H9 (cell line): ENCODE results near the gene NPIPA1. TPM values are rescaled to one million over a fixed set of nuclear protein-coding genes. Genes with fewer than 3 reads are reported as not detected.

Source experiments
- DNase-seq: peaks from one replicate; pipeline ENCODE4 v3.0.0-alpha.2; 2017
- H2AFZ ChIP-seq: one replicate; pipeline ENCODE4 v1.6.1; 2013; ENCODE audit warnings: mild to moderate bottlenecking, low read length, control low read depth, moderate library complexity
- H2AK5ac ChIP-seq: 2 replicates; pipeline ENCODE4 v1.6.1; 2013; ENCODE audit warnings: low read length, control low read depth, mixed read lengths; ENCODE audit not compliant: insufficient read length
- H2BK120ac ChIP-seq: one replicate; pipeline ENCODE4 v1.6.1; 2013; ENCODE audit warnings: low read depth, mild to moderate bottlenecking, low read length, control low read depth, inconsistent platforms; ENCODE audit not compliant: poor library complexity, severe bottlenecking
- H2BK12ac ChIP-seq: 2 replicates; pipeline ENCODE4 v1.6.1; 2013; ENCODE audit warnings: low read length, control low read depth, mixed read lengths, low read depth; ENCODE audit not compliant: insufficient read length
- H2BK15ac ChIP-seq: 2 replicates; pipeline ENCODE4 v1.6.1; 2013; ENCODE audit warnings: low read depth, low read length, control low read depth
- H2BK20ac ChIP-seq: one replicate; pipeline ENCODE4 v1.6.1; 2013; ENCODE audit warnings: low read depth, mild to moderate bottlenecking, low read length, control low read depth, inconsistent platforms; ENCODE audit not compliant: poor library complexity, severe bottlenecking
- H2BK5ac ChIP-seq: 2 replicates; pipeline ENCODE4 v1.6.1; 2013; ENCODE audit warnings: low read length, control low read depth, mixed read lengths; ENCODE audit not compliant: insufficient read length
- H3K14ac ChIP-seq: 2 replicates; pipeline ENCODE4 v1.6.1; 2013; ENCODE audit warnings: low read length, control low read depth; ENCODE audit not compliant: insufficient read depth
- H3K18ac ChIP-seq: 2 replicates; pipeline ENCODE4 v1.6.1; 2013; ENCODE audit warnings: low read depth, mild to moderate bottlenecking, mixed read lengths, low read length, control low read depth; ENCODE audit not compliant: insufficient read length
- H3K23ac ChIP-seq: 2 replicates; pipeline ENCODE4 v1.6.1; 2013; ENCODE audit warnings: low read length, control low read depth, mixed read lengths, low read depth; ENCODE audit not compliant: insufficient read length
- H3K23me2 ChIP-seq: 2 replicates; pipeline ENCODE4 v1.6.1; 2013; ENCODE audit warnings: low read depth, mild to moderate bottlenecking, mixed read lengths, low read length, control low read depth; ENCODE audit not compliant: insufficient read length, poor library complexity, severe bottlenecking
- H3K27ac ChIP-seq: 2 replicates; pipeline ENCODE4 v1.5.1; 2013; ENCODE audit warnings: low read length, control low read depth, mixed read lengths, low read depth; ENCODE audit not compliant: insufficient read length
- H3K27me3 ChIP-seq: 2 replicates; pipeline ENCODE4 v1.6.1; 2013; ENCODE audit warnings: low read length, control low read depth, inconsistent platforms; ENCODE audit not compliant: insufficient read depth
- H3K4ac ChIP-seq: 2 replicates; pipeline ENCODE4 v1.6.1; 2013; ENCODE audit warnings: low read depth, mild to moderate bottlenecking, control low read depth, inconsistent platforms, low read length, moderate library complexity
- H3K4me1 ChIP-seq: 2 replicates; pipeline ENCODE4 v1.6.1; 2013; ENCODE audit warnings: low read length, control low read depth, inconsistent platforms; ENCODE audit not compliant: insufficient read depth
- H3K4me2 ChIP-seq: 2 replicates; pipeline ENCODE4 v1.6.1; 2013; ENCODE audit warnings: low read length, control low read depth, mixed read lengths; ENCODE audit not compliant: insufficient read length, insufficient read depth
- H3K56ac ChIP-seq: 2 replicates; pipeline ENCODE4 v1.6.1; 2013; ENCODE audit warnings: low read depth, mild to moderate bottlenecking, mixed read lengths, low read length, control low read depth; ENCODE audit not compliant: insufficient read length
- H3K79me1 ChIP-seq: 2 replicates; pipeline ENCODE4 v1.6.1; 2013; ENCODE audit warnings: low read depth, mild to moderate bottlenecking, moderate library complexity, low read length, control low read depth, inconsistent platforms; ENCODE audit not compliant: insufficient read depth, poor library complexity, severe bottlenecking
- H3K79me2 ChIP-seq: 2 replicates; pipeline ENCODE4 v1.6.1; 2013; ENCODE audit warnings: low read length, control low read depth, inconsistent platforms; ENCODE audit not compliant: insufficient read depth
- H3K9ac ChIP-seq: 2 replicates; pipeline ENCODE4 v1.6.1; 2013; ENCODE audit warnings: low read length, control low read depth, mixed read lengths; ENCODE audit not compliant: insufficient read length; ENCODE audit errors: extremely low read depth
- H3K9me3 ChIP-seq: one replicate; pipeline ENCODE4 v1.6.1; 2013; ENCODE audit warnings: low read depth, low read length, inconsistent platforms; ENCODE audit not compliant: control insufficient read depth
- H3T11ph ChIP-seq: one replicate; pipeline ENCODE4 v1.6.1; 2013; ENCODE audit warnings: mild to moderate bottlenecking, low read length, control low read depth, inconsistent platforms
- H4K20me1 ChIP-seq: one replicate; pipeline ENCODE4 v1.6.1; 2013; ENCODE audit not compliant: control insufficient read depth, insufficient read length, insufficient read depth
- H4K5ac ChIP-seq: 2 replicates; pipeline ENCODE4 v1.6.1; 2013; ENCODE audit warnings: low read depth, mild to moderate bottlenecking, mixed read lengths, low read length, control low read depth; ENCODE audit not compliant: insufficient read length
- H4K8ac ChIP-seq: replicated peaks from 2 replicates; pipeline ENCODE4 v1.6.1; 2013; ENCODE audit warnings: low read length, control low read depth, mixed read lengths, low read depth; ENCODE audit not compliant: insufficient read length
- H4K91ac ChIP-seq: 2 replicates; pipeline ENCODE4 v1.6.1; 2013; ENCODE audit warnings: low read depth, mild to moderate bottlenecking, moderate library complexity, mixed read lengths, low read length, control low read depth; ENCODE audit not compliant: insufficient read length
- H3K27ac Mint-ChIP-seq, 3 experiments: 2 replicates in 2 of 3; 3 replicates in 1 of 3; pipeline ENCODE4 v1.8.0; 2020 to 2021; ENCODE audit warnings: mixed read lengths in 3 of 3, mild to moderate bottlenecking in 1 of 3, moderate library complexity in 1 of 3
- H3K27me3 Mint-ChIP-seq: 2 replicates; pipeline ENCODE4 v1.8.0; 2021; ENCODE audit warnings: low read depth, mild to moderate bottlenecking, moderate library complexity, mixed read lengths
- H3K36me3 Mint-ChIP-seq, 3 experiments: 2 replicates in 2 of 3; 3 replicates in 1 of 3; pipeline ENCODE4 v1.8.0; 2020 to 2021; ENCODE audit warnings: low read depth in 3 of 3, mixed read lengths in 3 of 3; ENCODE audit not compliant: insufficient read depth in 1 of 3
- H3K4me1 Mint-ChIP-seq, 2 experiments: 2 replicates each; pipeline ENCODE4 v1.8.0; 2020; ENCODE audit warnings: mixed read lengths in 2 of 2
- H3K4me3 Mint-ChIP-seq, 2 experiments: 2 replicates in 1 of 2; 3 replicates in 1 of 2; pipeline ENCODE4 v1.8.0; 2020 to 2021; ENCODE audit warnings: mild to moderate bottlenecking in 2 of 2, mixed read lengths in 2 of 2, moderate library complexity in 1 of 2
- H3K9me3 Mint-ChIP-seq, 2 experiments: 2 replicates in 1 of 2; 3 replicates in 1 of 2; pipeline ENCODE4 v1.8.0; 2020; ENCODE audit warnings: mild to moderate bottlenecking in 2 of 2, mixed read lengths in 2 of 2, moderate library complexity in 1 of 2
- WGBS: extraction: QIAGEN DNeasy Blood & Tissue Kit; methylation state at CpG from one replicate; pipeline ENCODE4 v1.1.7; 2013; ENCODE audit warnings: missing lambda C conversion rate, low lambda C conversion rate, mixed read lengths; ENCODE audit not compliant: insufficient read length; ENCODE audit errors: extremely low coverage; 5-methylcytosine and 5-hydroxymethylcytosine counted together
- total RNA-seq: library from RNA; stranded (reverse); gene quantifications from 2 replicates; pipeline ENCODE4 v1.2.1, GENCODE V29; 2021
- TF ChIP-seq, protein P1 (sequence below): fragments of 200-600 bp; sonication (generic); conservative IDR thresholded peaks from 3 replicates; pipeline ENCODE4 v1.8.0; 2021; ENCODE audit warnings: antibody characterized with exemption, mild to moderate bottlenecking

The NPIPA1 gene
- total RNA-seq, 1 experiment from 2014 or later = 130 TPM

DNA sequence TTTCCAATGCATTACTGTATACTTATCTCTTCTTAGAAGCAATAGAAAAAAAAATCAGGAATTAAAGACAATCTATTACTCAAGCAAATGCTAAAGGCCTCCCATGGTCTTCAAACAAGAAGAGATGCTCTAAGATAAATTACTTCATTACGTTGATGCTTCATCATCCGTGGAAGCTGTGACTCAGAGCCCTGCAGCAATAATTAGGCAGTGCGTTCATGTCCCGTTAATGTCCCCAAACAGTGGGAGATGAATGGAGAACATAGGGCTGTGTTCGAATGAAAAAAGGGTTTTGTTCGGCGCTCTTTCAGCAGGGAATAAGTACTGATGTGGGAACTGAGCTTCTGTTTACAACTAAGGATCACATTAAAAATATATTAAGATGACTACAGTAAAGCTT lies 21.7 kb downstream of the NPIPA1 start:
- no peak overlapping the region for H2BK120ac ChIP-seq
- Mint-ChIP-seq H3K36me3 (no peaks in the 10 kb centered on the region), H3K9me3 (peaks cover 0 to 3% of the 10 kb centered on the region in 2 experiments; a peak in 3 of 5 replicates), H3K27me3 (peaks cover 2% of the 10 kb centered on the region; the same call in 1 of the 2 replicates), H3K4me3 (no peak overlapping the region), H3K4me1 (peaks cover 4% of the 10 kb centered on the region in 2 experiments; a peak in 1 of 4 replicates), H3K27ac (no peak overlapping the region)
- H3K56ac ChIP-seq = no peak overlapping the region
- H3K4ac ChIP-seq = no peak overlapping the region
- no peaks in the 10 kb centered on the region for H3K79me2 ChIP-seq
- H3K4me1 ChIP-seq = no peaks in the 10 kb centered on the region
- DNase-seq = no peak
- no peak overlapping the region for H4K8ac ChIP-seq
- H3T11ph ChIP-seq = no peak overlapping the region
- H2BK12ac ChIP-seq = no peak overlapping the region
- H3K18ac ChIP-seq = no peak overlapping the region
- no peak overlapping the region for H2BK5ac ChIP-seq
- H3K9ac ChIP-seq = no peak overlapping the region
- no peaks in the 10 kb centered on the region for H3K27me3 ChIP-seq
- H2BK20ac ChIP-seq = no peak overlapping the region
- no peak overlapping the region for H4K91ac ChIP-seq
- H3K14ac ChIP-seq = no peak overlapping the region
- H3K9me3 ChIP-seq = no peaks in the 10 kb centered on the region
- TF ChIP-seq, protein P1, sequence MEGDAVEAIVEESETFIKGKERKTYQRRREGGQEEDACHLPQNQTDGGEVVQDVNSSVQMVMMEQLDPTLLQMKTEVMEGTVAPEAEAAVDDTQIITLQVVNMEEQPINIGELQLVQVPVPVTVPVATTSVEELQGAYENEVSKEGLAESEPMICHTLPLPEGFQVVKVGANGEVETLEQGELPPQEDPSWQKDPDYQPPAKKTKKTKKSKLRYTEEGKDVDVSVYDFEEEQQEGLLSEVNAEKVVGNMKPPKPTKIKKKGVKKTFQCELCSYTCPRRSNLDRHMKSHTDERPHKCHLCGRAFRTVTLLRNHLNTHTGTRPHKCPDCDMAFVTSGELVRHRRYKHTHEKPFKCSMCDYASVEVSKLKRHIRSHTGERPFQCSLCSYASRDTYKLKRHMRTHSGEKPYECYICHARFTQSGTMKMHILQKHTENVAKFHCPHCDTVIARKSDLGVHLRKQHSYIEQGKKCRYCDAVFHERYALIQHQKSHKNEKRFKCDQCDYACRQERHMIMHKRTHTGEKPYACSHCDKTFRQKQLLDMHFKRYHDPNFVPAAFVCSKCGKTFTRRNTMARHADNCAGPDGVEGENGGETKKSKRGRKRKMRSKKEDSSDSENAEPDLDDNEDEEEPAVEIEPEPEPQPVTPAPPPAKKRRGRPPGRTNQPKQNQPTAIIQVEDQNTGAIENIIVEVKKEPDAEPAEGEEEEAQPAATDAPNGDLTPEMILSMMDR = no peak
- no peak overlapping the region for H2BK15ac ChIP-seq
- no peak overlapping the region for H3K4me2 ChIP-seq
- WGBS = no CpG with 5 or more reads among the region's 7 CpGs
- H3K23me2 ChIP-seq = no peaks in the 10 kb centered on the region
- H2AK5ac ChIP-seq = no peak overlapping the region
- H4K20me1 ChIP-seq = no peaks in the 10 kb centered on the region
- H3K27ac ChIP-seq = no peak overlapping the region
- H2AFZ ChIP-seq = no peak overlapping the region
- H3K23ac ChIP-seq = no peak overlapping the region
- no peak overlapping the region for H4K5ac ChIP-seq
- H3K79me1 ChIP-seq = no peaks in the 10 kb centered on the region
